GM23248 (cell line): ENCODE results near the gene C5orf15.

Experiments
- EZH2 ChIP-seq: fragments of 200-600 bp; sonication (generic); IDR thresholded peaks from 2 replicates; pipeline ENCODE4 v1.6.1; 2018; ENCODE audit warnings: antibody characterized with exemption, mild to moderate bottlenecking; ENCODE audit not compliant: insufficient read depth, poor library complexity, severe bottlenecking
- EZH2phosphoT487 ChIP-seq: fragments of 200-600 bp; sonication (generic); IDR thresholded peaks from 2 replicates; pipeline ENCODE4 v1.6.1; 2018; ENCODE audit warnings: antibody characterized with exemption, moderate library complexity, mild to moderate bottlenecking, low read depth; ENCODE audit not compliant: insufficient read depth

DNA sequence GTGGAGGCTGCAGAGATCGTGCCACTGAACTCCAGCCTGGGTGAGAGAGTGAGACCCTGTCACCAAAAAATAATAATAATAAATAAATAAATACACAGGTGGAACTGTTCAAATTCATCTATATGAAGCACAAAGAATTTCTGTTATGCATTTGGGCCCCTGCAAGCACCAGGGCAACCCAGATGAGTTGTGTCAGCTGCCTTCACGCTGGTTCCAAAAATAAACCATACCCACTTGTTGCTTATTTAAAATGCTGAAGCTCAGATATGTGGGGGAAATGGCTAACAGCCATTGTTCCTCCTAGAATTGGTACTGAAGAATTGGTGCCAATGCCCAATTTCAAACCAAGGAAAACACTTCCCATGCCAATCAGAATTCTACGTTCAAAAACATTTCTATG, 10.5 kb upstream of the C5orf15 start:
- no peak for TF ChIP-seq EZH2
- TF ChIP-seq EZH2phosphoT487, result no peak
